GF-D8 (cell line): ENCODE measurements around the gene HNRNPA2B1.

Source experiments
- DNase-seq: peaks from one replicate; lab custom pipeline; 2025; lab: John Stamatoyannopoulos, UW

HNRNPA2B1 gene

GRCh38 chr7:26145238-26145637 lies 55.3 kb downstream of the HNRNPA2B1 start:
- DNase-seq = no peak

- no peak for DNase-seq
Observed at GRCh38 chr7:26144184-26145080, 56.1 kb downstream of the HNRNPA2B1 start.

DNA sequence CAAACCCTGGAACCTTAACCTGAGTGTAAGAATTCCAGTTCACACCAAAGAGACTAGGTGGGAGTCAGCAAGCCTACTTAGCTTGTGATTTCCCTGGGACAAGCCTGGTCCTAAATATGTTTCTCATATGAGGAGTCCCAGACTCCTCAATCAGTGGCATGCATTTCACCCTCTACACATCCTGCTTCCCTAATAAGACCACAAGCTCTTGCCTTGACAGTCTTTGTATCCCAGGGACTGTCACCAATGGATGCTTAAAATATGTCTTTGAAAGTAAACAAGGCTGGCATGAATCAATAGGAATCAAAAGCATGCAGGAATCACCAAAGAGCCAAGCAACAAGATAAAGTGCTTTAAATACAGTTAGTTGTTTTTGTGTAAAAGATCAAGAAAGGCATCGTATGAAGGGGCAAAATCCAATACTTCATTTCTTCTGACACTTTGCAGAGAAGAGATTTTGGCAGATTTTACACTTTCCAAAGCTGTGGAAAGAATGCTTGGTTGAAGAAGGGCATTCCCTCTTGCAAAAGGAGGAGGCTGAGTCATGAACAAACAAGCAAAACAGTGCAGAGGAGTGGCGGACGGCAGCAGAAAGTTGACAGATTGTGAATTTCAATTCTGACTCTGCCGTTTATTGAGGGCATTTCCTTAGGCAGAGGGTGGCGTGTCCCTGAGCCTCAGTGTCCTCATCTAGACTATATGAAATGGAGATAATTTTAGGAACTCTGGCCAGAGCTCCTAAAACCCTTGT lies 57.1 kb downstream of the HNRNPA2B1 start:
- DNase-seq = no peak

DNA sequence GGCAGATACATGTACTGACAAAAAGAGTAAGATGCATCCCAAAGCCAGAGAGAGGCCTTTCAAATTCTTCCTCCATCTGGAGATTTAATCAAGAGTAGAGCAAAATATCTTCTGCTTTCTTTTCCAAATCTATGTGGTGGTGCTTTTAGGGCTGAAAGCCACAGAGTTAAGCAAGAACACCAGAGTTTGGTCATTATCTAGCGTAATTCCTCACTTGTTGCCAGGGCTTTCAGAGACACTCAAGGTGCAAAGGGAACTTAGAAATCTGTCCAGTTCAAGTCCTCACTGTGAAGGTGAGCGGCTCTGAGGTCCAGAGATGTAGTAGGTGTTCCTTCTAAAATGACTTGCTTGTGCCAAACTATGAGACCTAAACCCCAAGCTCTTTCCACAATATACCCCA lies 59.5 kb downstream of the HNRNPA2B1 start:
- DNase-seq = peak; percentile 57

GRCh38 chr7:26140380-26140779 lies 60.2 kb downstream of the HNRNPA2B1 start:
- DNase-seq = no peak
